ENCODE results near the gene DOC2B.
A peak's percentile ranks its signal among the peaks of the same experiment; 100 is the strongest.

DOC2B gene

GRCh38 chr17:162689-163088, 18.8 kb downstream of the DOC2B start:
- DNase-seq (ENCODE audit: low read depth), result no peak

GRCh38 chr17:161481-161880, 20.0 kb downstream of the DOC2B start:
- no peak for DNase-seq (ENCODE audit: low read depth)

- DNase-seq (ENCODE audit: low read depth), result no peak
Observed at GRCh38 chr17:160336-160735, 21.1 kb downstream of the DOC2B start.

GRCh38 chr17:159609-160008, 21.8 kb downstream of the DOC2B start:
- no peak for DNase-seq (ENCODE audit: low read depth)

- no peak for DNase-seq (ENCODE audit: low read depth)
Observed at GRCh38 chr17:158379-158778, 23.1 kb downstream of the DOC2B start.

GRCh38 chr17:157901-158300, 23.5 kb downstream of the DOC2B start:
- DNase-seq (ENCODE audit: low read depth), result no peak

GRCh38 chr17:156946-157345, 24.5 kb downstream of the DOC2B start:
- no peak for DNase-seq (ENCODE audit: low read depth)

GRCh38 chr17:156094-156621, 25.3 kb downstream of the DOC2B start:
- no peak for DNase-seq (ENCODE audit: low read depth)

GRCh38 chr17:155576-155975, 25.9 kb downstream of the DOC2B start:
- no peak for DNase-seq (ENCODE audit: low read depth)

GRCh38 chr17:153851-154250, 27.6 kb downstream of the DOC2B start:
- DNase-seq (ENCODE audit: low read depth), result no peak

GRCh38 chr17:152860-153420, 28.5 kb downstream of the DOC2B start:
- no peak for DNase-seq (ENCODE audit: low read depth)

- peak; percentile 35 for DNase-seq (ENCODE audit: low read depth)
Observed at GRCh38 chr17:151886-152859, 29.3 kb downstream of the DOC2B start.

- no peak for DNase-seq (ENCODE audit: low read depth)
Observed at GRCh38 chr17:151004-151403, 30.4 kb downstream of the DOC2B start.

GRCh38 chr17:149897-150584, 31.4 kb downstream of the DOC2B start:
- no peak for DNase-seq (ENCODE audit: low read depth)

GRCh38 chr17:149231-149630, 32.2 kb downstream of the DOC2B start:
- DNase-seq (ENCODE audit: low read depth), result no peak

- no peak for DNase-seq (ENCODE audit: low read depth)
Observed at GRCh38 chr17:148757-149156, 32.7 kb downstream of the DOC2B start.

- no peak for DNase-seq (ENCODE audit: low read depth)
Observed at GRCh38 chr17:147796-148740, 33.4 kb downstream of the DOC2B start.

GRCh38 chr17:146983-147761, 34.3 kb downstream of the DOC2B start:
- DNase-seq (ENCODE audit: low read depth), result no peak

- DNase-seq (ENCODE audit: low read depth), result no peak
Observed at GRCh38 chr17:146546-146945, 34.9 kb downstream of the DOC2B start.

GRCh38 chr17:145671-146541, 35.5 kb downstream of the DOC2B start:
- no peak for DNase-seq (ENCODE audit: low read depth)
